Measurements from ENCODE around the gene PRKAA1.
"Not testable (repeated sequence)": the region's sequence is repeated elsewhere in the genome, so short reads cannot be mapped to it uniquely, and the experiment has no call there.

PRKAA1 gene

DNA sequence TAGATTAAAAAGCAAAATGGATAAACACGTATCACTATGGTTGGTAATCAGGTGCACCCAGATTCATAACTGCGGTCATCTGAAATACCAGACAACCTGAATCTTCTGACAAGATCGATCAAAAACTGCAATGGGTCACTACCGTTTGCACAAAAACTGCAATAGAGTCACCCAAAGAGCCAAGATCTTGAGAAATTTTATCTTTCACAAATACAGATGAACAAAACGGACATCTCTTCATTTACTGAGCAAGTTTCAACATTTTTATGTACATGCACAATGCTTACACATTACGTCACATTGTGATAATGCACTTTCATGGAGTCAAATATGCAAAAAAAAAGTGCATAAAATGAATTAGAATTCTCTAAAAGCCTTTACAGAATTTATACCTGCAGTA lies 18.6 kb downstream of the PRKAA1 start:
- no peak for DNase-seq

- no peak for DNase-seq
Observed at GRCh38 chr5:40778133-40778532, 20.0 kb downstream of the PRKAA1 start.

GRCh38 chr5:40776658-40776977 lies 21.6 kb downstream of the PRKAA1 start:
- DNase-seq, result no peak

DNA sequence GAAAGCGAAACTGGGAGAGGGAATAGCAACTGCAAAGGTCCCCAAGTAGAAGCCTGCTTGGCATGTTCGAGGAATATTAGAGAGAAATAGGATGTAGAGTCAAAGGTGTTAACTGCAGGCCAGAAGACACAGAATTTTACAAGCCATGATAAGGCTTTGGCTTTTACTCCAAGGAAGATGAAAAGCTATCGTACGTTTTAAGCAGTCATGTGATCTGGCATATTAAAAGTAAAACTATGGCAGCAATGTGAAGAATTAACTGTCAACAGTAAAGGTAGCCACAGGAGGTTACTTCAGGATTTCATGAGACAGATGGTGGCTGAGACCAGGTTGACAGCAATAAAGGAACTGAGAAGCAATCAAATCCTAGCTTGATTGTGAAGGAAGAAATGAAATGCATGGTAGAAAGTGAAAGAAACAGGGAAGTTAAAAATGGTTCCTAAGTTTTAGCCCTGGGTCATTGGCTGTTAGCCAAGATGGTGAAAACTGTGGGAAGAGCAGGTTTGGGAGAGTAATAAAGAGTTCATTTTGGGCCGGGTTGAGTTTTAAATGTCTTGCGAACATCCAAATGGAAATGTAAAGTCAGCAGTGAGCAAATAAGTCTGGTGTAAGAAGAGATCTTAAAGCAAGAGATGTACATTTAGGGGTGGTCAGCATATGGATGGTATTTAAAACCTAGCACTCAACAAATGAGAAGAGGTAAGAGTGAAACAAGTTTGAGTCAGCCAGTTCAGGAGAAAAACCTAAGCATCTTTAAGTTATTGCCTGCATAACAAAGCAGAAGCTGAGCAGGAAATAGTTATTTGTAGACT lies 22.1 kb downstream of the PRKAA1 start:
- no peak for DNase-seq

GRCh38 chr5:40775085-40775845 lies 22.9 kb downstream of the PRKAA1 start:
- no peak for DNase-seq

DNA sequence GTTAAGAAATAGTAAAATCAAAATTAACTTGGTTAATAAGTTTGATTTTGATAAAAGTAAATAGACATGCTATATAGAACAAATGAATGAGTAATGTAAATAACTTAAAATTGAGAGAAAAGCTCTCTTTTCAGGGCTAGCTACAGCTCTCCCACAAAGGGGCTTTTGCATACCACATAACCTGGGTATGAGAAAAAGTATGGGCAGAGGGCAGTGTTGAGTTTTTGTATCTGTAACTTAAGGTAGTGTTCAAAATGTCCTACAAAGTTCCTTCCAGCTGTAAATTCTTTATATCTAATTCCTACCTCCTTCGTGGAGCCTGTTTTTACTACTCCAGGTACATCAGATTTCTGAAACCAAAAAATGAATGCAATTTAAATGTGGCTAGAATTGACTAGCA lies 23.6 kb downstream of the PRKAA1 start:
- DNase-seq, result no peak

DNA sequence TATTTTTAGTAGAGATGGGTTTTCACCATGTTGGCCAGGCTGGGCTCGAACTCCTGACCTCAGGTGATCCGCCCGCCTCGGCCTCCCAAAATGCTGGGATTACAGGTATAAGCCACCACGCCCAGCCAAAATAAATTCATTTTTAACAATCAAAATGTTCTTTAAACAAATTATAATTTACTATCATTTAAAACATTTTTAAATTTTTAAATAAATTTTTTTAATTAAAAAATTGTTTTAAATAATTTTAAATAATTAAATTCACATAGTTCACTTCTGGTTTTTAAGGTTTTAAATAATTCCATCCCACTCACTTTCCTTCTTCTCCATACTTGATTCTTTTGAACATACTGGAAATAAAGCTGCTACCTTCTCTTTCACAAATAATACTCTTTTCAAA lies 27.4 kb downstream of the PRKAA1 start:
- DNase-seq, result no peak

GRCh38 chr5:40762705-40763104 lies 35.5 kb downstream of the PRKAA1 start:
- no peak for DNase-seq

DNA sequence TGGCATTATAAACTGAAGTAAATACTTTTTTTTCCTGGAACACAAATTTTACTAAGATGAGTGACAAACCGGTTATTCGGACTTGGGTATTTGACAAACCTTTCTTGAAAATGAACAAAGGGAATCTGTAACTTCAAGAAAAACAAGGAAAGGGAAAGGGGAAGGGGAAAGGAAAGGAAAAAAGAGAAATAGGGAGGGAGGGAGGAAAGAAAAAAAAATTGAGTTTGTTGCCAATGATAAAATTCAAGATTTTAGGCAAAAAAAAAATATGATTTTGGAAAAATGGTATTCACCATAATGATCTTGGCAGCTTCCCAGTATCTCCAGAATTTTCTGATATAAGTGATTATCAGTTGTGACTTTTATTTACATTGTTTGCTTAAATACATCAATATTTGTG lies 40.8 kb downstream of the PRKAA1 start:
- DNase-seq, result no peak

- DNase-seq, result peak; percentile 93
Observed at GRCh38 chr5:40755407-40756365, 42.5 kb downstream of the PRKAA1 start, which contains the start of gene TTC33. TTC33 (minus strand) TSS chr5:40755961; CDS start chr5:40747018, 8,943 bp downstream.

DNA sequence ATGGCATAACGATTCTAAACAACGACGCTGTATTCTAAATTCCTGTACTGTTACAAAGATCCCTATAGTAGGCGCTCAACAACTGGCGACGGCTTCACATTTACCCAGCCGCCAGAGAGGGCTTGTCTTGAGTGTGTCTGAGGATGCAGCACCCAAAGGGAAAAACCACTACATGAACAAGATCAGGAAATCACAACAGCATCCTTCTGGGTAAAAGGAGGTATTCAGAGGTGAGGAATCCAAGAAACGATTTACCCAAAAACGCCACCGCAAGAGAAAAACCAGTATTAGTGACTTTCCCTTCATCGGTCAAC lies 43.1 kb downstream of the PRKAA1 start:
- DNase-seq, result peak; percentile 44

- no peak for DNase-seq
Observed at GRCh38 chr5:40754381-40755092, 43.6 kb downstream of the PRKAA1 start.

DNA sequence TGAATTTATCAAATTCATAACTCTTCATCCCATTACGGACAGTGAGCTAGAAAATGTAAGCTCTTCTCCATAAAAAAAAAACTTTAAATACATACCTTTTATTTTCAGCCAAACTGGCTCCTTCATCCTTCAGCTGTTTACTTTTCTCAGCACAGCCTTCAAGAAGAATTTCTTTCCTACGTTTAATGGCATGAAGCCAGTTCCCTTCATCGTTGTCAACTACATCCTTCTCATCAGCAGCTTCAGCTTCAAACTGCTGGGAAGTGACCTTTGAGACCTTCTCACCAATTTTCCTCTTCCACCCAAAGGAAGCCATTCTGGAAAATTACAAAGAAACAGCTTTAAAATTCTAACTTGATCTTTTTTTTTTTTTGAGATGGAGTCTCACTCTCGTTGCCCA lies 51.5 kb downstream of the PRKAA1 start:
- DNase-seq, result no peak

DNA sequence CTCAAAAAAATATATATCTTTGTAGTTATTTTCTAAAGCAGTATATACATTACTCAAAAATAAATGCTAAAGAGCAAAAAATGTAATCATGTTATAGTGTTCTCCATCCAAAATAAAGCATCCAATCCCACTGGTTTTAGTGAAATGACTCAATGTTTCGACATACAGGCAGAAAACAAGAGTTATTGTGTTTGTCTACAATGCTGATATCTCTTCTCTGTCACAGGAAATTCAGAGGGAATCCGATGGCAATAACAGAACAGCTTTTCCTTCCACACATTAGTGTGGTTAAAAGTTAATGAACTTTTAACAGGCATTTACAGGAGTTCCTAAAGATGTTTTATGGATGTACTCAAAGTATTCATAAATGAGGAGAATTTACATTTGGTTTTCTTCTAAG lies 54.4 kb downstream of the PRKAA1 start:
- no peak for DNase-seq

DNA sequence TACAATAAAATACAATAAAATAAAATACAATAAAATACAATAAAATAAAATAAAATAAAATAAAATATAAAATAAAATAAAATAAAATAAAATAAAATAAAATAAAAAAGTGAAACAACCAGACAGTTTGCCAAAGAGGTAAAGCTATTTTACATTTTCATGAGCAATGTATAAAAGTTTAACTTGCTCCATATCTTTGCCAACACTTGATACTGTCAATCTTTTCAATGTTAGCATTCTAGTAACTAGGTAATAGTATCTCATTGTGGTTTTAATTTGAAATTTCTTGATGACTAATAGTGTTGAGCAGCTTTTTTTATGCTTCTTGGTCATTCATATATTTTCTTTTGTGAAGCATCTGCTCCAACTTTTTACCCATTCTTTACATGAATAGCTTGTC lies 59.7 kb downstream of the PRKAA1 start:
- DNase-seq, result no peak

DNA sequence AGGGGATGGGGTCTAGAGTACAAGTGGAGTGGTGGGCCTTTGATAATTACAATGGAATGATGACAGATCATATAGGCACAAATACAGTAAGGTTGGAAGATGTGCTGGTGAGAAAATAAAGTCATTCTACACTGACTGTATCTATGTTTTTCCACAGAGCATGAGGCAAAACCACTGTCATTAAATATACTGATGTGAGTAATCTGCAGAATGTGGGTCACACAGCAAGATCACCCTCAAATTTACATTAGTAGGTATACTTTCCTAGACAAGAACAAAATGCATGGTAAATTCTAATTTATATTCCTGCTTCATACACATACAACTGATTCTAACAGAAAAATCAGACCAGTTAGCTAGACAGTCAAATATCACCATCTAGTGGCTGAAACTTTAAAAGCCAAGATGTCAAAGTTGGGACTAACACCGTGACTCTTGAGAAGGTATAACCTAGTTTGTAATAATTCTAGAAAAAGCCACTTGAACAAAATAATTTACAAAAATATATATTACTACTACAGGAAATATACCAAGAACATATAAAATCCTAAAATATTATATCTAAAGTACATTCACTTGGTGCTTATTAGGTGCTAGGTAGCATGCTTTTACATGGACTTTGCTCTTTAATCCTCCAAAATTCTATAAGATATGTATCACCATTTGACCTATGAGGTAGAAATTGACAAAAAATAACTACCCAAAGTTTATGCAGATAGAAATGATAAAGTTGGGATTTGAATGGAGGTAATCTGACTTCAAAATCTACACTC lies 61.9 kb downstream of the PRKAA1 start:
- DNase-seq, result no peak

DNA sequence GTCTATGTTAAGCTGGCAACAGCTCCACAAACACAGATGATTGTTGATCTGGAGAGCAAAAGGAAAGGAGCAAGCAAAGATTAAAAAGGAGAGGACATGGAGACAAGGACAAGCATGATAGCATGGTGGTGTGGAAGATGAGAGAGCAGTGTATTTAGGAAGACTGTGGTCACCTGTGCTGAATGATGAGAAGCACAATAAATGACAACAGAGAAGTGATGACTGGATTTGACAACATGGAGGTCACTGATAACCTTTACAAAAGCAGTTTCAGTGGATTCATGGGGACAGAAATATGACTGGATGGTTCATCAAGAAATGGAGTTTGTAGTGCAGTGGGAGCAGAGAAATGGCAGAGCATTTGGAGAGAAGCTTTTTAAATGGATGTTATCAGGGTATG lies 62.6 kb downstream of the PRKAA1 start:
- DNase-seq, result no peak

DNA sequence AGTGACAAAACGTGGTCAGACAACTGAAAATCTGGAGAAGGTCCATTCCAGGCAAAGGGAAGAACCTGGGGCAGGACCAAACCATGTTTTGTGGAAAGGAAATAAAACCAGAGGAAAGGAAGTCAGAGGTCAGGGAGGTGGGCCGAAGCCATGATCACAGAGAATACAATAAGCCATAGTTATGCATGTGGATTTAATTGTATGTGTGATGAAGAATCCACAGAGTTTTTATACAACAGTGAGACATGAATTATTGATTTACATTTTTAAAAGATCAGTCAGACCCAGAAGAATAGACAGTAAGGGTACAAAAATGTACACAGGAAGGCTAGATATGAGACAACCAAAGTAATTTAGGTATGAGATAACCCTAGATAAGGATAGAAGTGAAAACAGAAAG lies 63.2 kb downstream of the PRKAA1 start:
- DNase-seq, result no peak

DNA sequence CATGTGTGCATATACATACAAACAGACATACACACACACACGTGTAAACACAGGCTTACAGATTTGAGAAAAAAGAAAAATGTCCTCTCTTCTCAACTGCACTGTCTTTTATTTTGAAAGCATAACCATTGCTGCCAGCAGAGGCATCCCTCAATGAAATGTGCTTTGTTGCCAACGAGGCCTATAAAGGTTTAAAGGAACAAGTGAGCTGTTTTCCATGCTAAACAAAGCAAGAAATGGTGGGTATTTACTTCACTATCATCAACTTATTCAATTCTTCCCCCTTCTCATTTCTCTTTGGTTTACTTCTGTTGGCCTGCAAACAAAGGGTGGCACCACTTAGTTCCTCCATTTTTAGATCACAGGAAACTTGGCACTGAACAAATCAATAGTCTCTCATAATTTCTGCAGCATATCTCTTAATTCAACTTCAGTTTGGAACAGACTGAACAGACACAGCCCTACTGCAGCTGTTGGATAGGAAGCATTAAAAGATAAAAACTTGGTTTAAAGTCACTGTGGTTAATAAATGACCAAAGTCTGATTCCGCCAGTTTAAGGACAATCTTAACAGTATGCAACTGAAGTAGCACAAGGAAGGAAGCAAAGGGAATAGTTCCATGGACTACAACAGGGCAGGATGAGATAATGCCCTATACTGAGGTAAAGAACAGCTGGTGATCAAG lies 64.2 kb downstream of the PRKAA1 start:
- no peak for DNase-seq

DNA sequence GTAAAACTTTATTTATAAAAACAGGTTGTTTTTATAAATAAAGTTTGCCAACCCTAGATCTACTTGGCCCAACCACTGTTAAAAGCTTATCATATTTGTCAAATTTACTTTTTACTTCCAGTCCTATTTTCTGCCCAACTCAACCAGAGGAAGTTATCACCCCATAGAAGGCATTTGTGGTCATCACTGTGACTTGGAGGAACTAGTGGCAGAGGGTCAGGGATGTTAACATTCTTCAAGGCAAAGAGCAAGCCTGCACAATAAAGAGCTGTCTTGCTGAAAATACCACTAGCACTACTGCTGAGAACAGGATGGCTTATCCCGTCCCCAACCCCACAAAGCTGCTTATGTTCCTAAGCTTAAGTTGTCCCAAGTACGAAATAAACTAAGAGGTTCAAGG lies 64.7 kb downstream of the PRKAA1 start:
- no peak for DNase-seq

GRCh38 chr5:40722497-40722911 lies 75.7 kb downstream of the PRKAA1 start:
- DNase-seq, result not testable (repeated sequence)

All from T-helper 9 cell (primary cell).